ENCODE measurements around the gene CENPM. TPM values are rescaled to one million over a fixed set of nuclear protein-coding genes. Genes with fewer than 3 reads are reported as not detected.
"Not testable (repeated sequence)": the region's sequence is repeated elsewhere in the genome, so short reads cannot be mapped to it uniquely, and the experiment has no call there.

The CENPM gene
- total and polyA plus RNA-seq, 2 experiments from 2014 or later: 6.7 to 14.9 TPM

- no peaks in the 10 kb centered on the region for H4K20me1 ChIP-seq (ENCODE audit: insufficient read depth, poor library complexity, severe bottlenecking)
- DNase-seq (ENCODE audit: low spot score): no peak
- H3K27ac ChIP-seq: no peak within 1 kb of the TSS
- no peak within 1 kb of the TSS for H3K4me2 ChIP-seq
- WGBS (ENCODE audit: low lambda C conversion rate, missing lambda C conversion rate): 63% methylated on average over 15 of the region's 16 CpGs
- H3K4me1 ChIP-seq (ENCODE audit: insufficient read depth): no peaks in the 10 kb centered on the region
- H3K9me2 ChIP-seq (replicated peaks; ENCODE audit: insufficient read depth): no peaks in the 10 kb centered on the region
- TF ChIP-seq EZH2 (IDR thresholded peaks at IDR 0.05; ENCODE audit: borderline replicate concordance): no peak
- no peak for TF ChIP-seq EZH2phosphoT487 (IDR thresholded peaks at IDR 0.05; ENCODE audit: low read depth, severe bottlenecking, unreplicated experiment)
- TF ChIP-seq, protein P1, sequence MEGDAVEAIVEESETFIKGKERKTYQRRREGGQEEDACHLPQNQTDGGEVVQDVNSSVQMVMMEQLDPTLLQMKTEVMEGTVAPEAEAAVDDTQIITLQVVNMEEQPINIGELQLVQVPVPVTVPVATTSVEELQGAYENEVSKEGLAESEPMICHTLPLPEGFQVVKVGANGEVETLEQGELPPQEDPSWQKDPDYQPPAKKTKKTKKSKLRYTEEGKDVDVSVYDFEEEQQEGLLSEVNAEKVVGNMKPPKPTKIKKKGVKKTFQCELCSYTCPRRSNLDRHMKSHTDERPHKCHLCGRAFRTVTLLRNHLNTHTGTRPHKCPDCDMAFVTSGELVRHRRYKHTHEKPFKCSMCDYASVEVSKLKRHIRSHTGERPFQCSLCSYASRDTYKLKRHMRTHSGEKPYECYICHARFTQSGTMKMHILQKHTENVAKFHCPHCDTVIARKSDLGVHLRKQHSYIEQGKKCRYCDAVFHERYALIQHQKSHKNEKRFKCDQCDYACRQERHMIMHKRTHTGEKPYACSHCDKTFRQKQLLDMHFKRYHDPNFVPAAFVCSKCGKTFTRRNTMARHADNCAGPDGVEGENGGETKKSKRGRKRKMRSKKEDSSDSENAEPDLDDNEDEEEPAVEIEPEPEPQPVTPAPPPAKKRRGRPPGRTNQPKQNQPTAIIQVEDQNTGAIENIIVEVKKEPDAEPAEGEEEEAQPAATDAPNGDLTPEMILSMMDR (IDR thresholded peaks at IDR 0.05; ENCODE audit: poor library complexity): no peak
- H3K79me2 ChIP-seq: no peaks in the 10 kb centered on the region
- no peaks in the 10 kb centered on the region for H3K9me3 ChIP-seq (ENCODE audit: low read depth)
- no peak within 1 kb of the TSS for H3K4me3 ChIP-seq
- H3K36me3 ChIP-seq (replicated peaks; ENCODE audit: insufficient read depth, low read depth): no peaks in the 10 kb centered on the region
- no peaks in the 10 kb centered on the region for H3K27me3 ChIP-seq
- H2AFZ ChIP-seq: no peak within 1 kb of the TSS
These were observed 5.0 kb upstream of the CENPM start, which contains the start of gene SMIM45 for GRCh38 chr22:41951898-41952474. Gene SMIM45, plus strand, starts transcription at chr22:41952150.

GRCh38 chr22:41949297-41949965 lies 2.5 kb upstream of the CENPM start:
- no peak overlapping the region for H2AFZ ChIP-seq
- H3K9me2 ChIP-seq (replicated peaks; ENCODE audit: insufficient read depth): no peaks in the 10 kb centered on the region
- no peaks in the 10 kb centered on the region for H3K36me3 ChIP-seq (replicated peaks; ENCODE audit: insufficient read depth, low read depth)
- WGBS (ENCODE audit: low lambda C conversion rate, missing lambda C conversion rate): 85% methylated on average over 7 of the region's 7 CpGs
- H3K79me2 ChIP-seq: peaks cover 7% of the 10 kb centered on the region
- no peak for TF ChIP-seq EZH2 (IDR thresholded peaks at IDR 0.05; ENCODE audit: borderline replicate concordance)
- TF ChIP-seq, protein P1 (IDR thresholded peaks at IDR 0.05; ENCODE audit: poor library complexity): no peak
- TF ChIP-seq EZH2phosphoT487 (IDR thresholded peaks at IDR 0.05; ENCODE audit: low read depth, severe bottlenecking, unreplicated experiment): no peak
- H3K9me3 ChIP-seq (ENCODE audit: low read depth): no peaks in the 10 kb centered on the region
- peaks cover 6% of the 10 kb centered on the region for H3K4me1 ChIP-seq (ENCODE audit: insufficient read depth)
- no peak overlapping the region for H3K4me3 ChIP-seq
- H3K4me2 ChIP-seq: no peak overlapping the region
- no peak overlapping the region for H3K27ac ChIP-seq
- no peaks in the 10 kb centered on the region for H3K27me3 ChIP-seq
- no peak for DNase-seq (ENCODE audit: low spot score)
- no peaks in the 10 kb centered on the region for H4K20me1 ChIP-seq (ENCODE audit: insufficient read depth, poor library complexity, severe bottlenecking)

DNA sequence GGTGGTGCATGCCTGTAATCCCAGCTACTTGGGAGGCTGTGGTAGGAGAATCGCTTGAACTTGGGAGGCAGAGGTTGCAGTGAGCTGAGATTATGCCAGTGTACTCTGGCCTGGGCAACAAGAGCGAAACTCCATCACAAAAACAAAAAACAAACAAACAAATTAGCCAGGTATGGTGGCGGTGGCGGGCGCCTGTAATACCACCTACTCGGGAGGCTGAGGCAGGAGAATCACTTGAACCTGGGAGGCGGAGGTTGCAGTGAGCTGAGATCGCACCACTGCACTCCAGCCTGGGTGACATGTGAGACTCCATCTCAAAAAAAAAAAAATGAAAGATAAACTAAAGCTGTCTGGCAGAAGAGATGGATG lies 2.0 kb upstream of the CENPM start:
- 91% methylated on average over 8 of the region's 8 CpGs for WGBS (ENCODE audit: low lambda C conversion rate, missing lambda C conversion rate)
- not testable (repeated sequence) for H3K4me1 ChIP-seq (ENCODE audit: insufficient read depth); H3K4me3 ChIP-seq; H2AFZ ChIP-seq; H3K4me2 ChIP-seq; H3K36me3 ChIP-seq (replicated peaks; ENCODE audit: insufficient read depth, low read depth); H3K27ac ChIP-seq; H3K27me3 ChIP-seq; H3K79me2 ChIP-seq; DNase-seq (ENCODE audit: low spot score); H3K9me3 ChIP-seq (ENCODE audit: low read depth); H4K20me1 ChIP-seq (ENCODE audit: insufficient read depth, poor library complexity, severe bottlenecking); H3K9me2 ChIP-seq (replicated peaks; ENCODE audit: insufficient read depth)

DNA sequence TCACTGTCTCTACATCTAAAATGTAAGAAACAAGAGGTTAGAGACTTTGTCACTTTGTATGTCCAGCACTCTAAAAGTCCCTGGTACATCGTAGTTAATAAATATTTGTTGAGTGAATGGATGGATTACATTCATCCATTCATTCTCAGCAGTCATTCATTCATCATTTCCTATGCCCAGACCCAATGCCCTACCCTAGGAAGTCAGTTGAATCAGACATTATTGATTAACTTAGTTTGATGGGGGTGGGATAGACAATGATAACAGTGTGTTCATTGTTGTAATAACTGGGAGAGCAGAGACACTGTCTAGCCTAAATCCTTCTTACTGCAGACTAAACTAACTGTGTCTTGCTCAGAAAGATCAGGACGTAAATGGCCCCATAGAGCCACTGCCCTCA lies 1.2 kb upstream of the CENPM start:
- no peak overlapping the region for H2AFZ ChIP-seq
- no peaks in the 10 kb centered on the region for H3K9me2 ChIP-seq (replicated peaks; ENCODE audit: insufficient read depth)
- peaks cover 7% of the 10 kb centered on the region for H3K79me2 ChIP-seq
- H3K4me3 ChIP-seq: no peak overlapping the region
- H3K27ac ChIP-seq: no peak overlapping the region
- WGBS (ENCODE audit: low lambda C conversion rate, missing lambda C conversion rate): 94% methylated on average over 2 of the region's 2 CpGs
- H3K4me2 ChIP-seq: no peak overlapping the region
- no peaks in the 10 kb centered on the region for H4K20me1 ChIP-seq (ENCODE audit: insufficient read depth, poor library complexity, severe bottlenecking)
- TF ChIP-seq EZH2phosphoT487 (IDR thresholded peaks at IDR 0.05; ENCODE audit: low read depth, severe bottlenecking, unreplicated experiment) (no peak), EZH2 (IDR thresholded peaks at IDR 0.05; ENCODE audit: borderline replicate concordance) (no peak)
- TF ChIP-seq, protein P1 (IDR thresholded peaks at IDR 0.05; ENCODE audit: poor library complexity): no peak
- H3K36me3 ChIP-seq (replicated peaks; ENCODE audit: insufficient read depth, low read depth): no peaks in the 10 kb centered on the region
- no peaks in the 10 kb centered on the region for H3K9me3 ChIP-seq (ENCODE audit: low read depth)
- no peaks in the 10 kb centered on the region for H3K27me3 ChIP-seq
- peaks cover 6% of the 10 kb centered on the region for H3K4me1 ChIP-seq (ENCODE audit: insufficient read depth)
- DNase-seq (ENCODE audit: low spot score): no peak
